Measurements from ENCODE around the gene PFN4. TPM values are rescaled to one million over a fixed set of nuclear protein-coding genes. Genes with fewer than 3 reads are reported as not detected.

The PFN4 gene
- total and polyA plus RNA-seq, 9 of the 15 experiments (the other 6 are each of a cell fraction or from before 2014, with no cell fraction given), result 0.07 to 0.54 (median 0.31) TPM; not detected in 2

DNA sequence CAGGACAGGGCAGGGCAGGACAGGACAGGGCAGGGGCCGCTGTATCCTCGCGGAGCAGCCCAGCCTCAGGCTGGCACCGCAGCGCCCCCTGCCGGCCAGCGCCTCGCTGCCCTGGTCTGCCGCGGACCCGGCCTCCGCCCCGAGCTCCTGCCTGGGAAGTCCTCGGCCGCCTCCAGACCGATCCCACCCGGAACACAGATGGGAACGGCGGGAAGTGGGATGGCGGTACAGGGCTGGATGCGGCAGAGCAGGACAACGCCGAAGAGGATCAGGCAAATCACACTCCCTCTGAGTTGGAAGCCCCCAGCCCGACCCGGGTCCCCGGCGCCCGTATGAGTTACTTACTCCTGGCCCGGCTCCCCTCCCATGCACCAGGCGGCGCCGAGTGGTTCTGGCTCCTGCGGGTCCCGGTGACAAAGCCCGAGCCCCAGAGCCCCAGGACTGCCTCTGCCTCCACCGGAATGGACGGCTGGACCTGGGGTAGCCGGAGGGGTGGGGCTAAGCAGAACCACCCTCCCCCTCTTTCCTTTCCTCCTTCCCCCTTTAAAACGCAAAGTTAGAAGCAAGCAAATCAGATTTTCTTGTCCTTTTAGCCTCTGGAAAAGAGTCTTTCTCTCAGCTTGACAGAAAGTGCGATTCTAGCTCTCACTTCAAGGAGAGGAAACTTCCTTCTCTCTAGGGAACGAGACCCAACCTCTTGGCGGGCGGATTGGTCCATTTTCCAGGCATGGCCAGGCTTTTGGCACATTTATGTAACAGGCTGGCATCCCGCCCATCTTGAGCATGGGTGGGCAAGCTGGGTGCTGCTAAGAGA is 38.5 kb downstream of the PFN4 start, which contains the start of gene TP53I3 (continued):
- TF ChIP-seq KDM4B (IDR thresholded peaks at IDR 0.05; ENCODE audit: borderline replicate concordance in 2 of 2, low read depth in 1 of 2) (0 out of 4 replicates have a peak, but pooled peaks of 1 of the 2 experiments have one; percentile 30), RBFOX2 (IDR thresholded peaks at IDR 0.05; ENCODE audit: low read depth, low read length) (peak; percentile 94), BRD4 (IDR thresholded peaks at IDR 0.05) (no peak), BHLHE40 (IDR thresholded peaks at IDR 0.05; ENCODE audit: low read length) (no peak; the same call in 1 of the 2 replicates), ZNF586 (CRISPR knock-in tag; conservative IDR thresholded peaks at IDR 0.05) (no peak), ZNF551 (CRISPR knock-in tag; IDR thresholded peaks at IDR 0.05) (no peak), MEF2D (tag; conservative IDR thresholded peaks at IDR 0.05; ENCODE audit: low read depth) (no peak), SP1 (CRISPR knock-in tag; IDR thresholded peaks at IDR 0.05) (peak; percentile 84; the same call in 1 of the 2 replicates), TEAD1 (CRISPR knock-in tag; IDR thresholded peaks at IDR 0.05) (peak in 1 of 2 experiments; percentile 30; a peak in 2 of 4 replicates), ZNF584 (CRISPR knock-in tag; IDR thresholded peaks at IDR 0.05; ENCODE audit: low read depth) (0 out of 2 replicates have a peak, but pooled peaks have one; percentile 25), TEAD4 (IDR thresholded peaks at IDR 0.05; ENCODE audit: low read length) (no peak), TEAD4 (CRISPR knock-in tag; IDR thresholded peaks at IDR 0.05; ENCODE audit: borderline replicate concordance) (no peak), THRAP3 (IDR thresholded peaks at IDR 0.05; ENCODE audit: borderline replicate concordance) (no peak), DACH1 (IDR thresholded peaks at IDR 0.05; ENCODE audit: partially characterized antibody) (no peak)
- TF ChIP-seq, protein P1, sequence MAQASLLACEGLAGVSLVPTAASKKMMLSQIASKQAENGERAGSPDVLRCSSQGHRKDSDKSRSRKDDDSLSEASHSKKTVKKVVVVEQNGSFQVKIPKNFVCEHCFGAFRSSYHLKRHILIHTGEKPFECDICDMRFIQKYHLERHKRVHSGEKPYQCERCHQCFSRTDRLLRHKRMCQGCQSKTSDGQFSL (CRISPR knock-in tag; IDR thresholded peaks at IDR 0.05), result no peak
- TF ChIP-seq, protein P1 (tag; IDR thresholded peaks at IDR 0.05), result no peak
- TF ChIP-seq, protein P2, sequence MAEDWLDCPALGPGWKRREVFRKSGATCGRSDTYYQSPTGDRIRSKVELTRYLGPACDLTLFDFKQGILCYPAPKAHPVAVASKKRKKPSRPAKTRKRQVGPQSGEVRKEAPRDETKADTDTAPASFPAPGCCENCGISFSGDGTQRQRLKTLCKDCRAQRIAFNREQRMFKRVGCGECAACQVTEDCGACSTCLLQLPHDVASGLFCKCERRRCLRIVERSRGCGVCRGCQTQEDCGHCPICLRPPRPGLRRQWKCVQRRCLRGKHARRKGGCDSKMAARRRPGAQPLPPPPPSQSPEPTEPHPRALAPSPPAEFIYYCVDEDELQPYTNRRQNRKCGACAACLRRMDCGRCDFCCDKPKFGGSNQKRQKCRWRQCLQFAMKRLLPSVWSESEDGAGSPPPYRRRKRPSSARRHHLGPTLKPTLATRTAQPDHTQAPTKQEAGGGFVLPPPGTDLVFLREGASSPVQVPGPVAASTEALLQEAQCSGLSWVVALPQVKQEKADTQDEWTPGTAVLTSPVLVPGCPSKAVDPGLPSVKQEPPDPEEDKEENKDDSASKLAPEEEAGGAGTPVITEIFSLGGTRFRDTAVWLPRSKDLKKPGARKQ (CRISPR knock-in tag; IDR thresholded peaks at IDR 0.05), result no peak
- TF ChIP-seq, protein P3, sequence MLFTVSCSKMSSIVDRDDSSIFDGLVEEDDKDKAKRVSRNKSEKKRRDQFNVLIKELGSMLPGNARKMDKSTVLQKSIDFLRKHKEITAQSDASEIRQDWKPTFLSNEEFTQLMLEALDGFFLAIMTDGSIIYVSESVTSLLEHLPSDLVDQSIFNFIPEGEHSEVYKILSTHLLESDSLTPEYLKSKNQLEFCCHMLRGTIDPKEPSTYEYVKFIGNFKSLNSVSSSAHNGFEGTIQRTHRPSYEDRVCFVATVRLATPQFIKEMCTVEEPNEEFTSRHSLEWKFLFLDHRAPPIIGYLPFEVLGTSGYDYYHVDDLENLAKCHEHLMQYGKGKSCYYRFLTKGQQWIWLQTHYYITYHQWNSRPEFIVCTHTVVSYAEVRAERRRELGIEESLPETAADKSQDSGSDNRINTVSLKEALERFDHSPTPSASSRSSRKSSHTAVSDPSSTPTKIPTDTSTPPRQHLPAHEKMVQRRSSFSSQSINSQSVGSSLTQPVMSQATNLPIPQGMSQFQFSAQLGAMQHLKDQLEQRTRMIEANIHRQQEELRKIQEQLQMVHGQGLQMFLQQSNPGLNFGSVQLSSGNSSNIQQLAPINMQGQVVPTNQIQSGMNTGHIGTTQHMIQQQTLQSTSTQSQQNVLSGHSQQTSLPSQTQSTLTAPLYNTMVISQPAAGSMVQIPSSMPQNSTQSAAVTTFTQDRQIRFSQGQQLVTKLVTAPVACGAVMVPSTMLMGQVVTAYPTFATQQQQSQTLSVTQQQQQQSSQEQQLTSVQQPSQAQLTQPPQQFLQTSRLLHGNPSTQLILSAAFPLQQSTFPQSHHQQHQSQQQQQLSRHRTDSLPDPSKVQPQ (CRISPR knock-in tag; IDR thresholded peaks at IDR 0.05; ENCODE audit: borderline replicate concordance), result no peak
- TF ChIP-seq, protein P4, sequence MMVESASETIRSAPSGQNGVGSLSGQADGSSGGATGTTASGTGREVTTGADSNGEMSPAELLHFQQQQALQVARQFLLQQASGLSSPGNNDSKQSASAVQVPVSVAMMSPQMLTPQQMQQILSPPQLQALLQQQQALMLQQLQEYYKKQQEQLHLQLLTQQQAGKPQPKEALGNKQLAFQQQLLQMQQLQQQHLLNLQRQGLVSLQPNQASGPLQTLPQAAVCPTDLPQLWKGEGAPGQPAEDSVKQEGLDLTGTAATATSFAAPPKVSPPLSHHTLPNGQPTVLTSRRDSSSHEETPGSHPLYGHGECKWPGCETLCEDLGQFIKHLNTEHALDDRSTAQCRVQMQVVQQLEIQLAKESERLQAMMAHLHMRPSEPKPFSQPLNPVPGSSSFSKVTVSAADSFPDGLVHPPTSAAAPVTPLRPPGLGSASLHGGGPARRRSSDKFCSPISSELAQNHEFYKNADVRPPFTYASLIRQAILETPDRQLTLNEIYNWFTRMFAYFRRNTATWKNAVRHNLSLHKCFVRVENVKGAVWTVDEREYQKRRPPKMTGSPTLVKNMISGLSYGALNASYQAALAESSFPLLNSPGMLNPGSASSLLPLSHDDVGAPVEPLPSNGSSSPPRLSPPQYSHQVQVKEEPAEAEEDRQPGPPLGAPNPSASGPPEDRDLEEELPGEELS (CRISPR knock-in tag; IDR thresholded peaks at IDR 0.05; ENCODE audit: borderline replicate concordance), result no peak; the same call in 1 of the 2 replicates
